Activated CD8-positive, alpha-beta T cell treated with anti-CD3 and anti-CD28 coated beads, Interleukin-2, amount 10 ng/mL, durations not matched to agents 7 days and 5 days (primary cell): ENCODE data around the gene EPSTI1. TPM values are rescaled to one million over a fixed set of nuclear protein-coding genes. Genes with fewer than 3 reads are reported as not detected.

Source experiments
- ATAC-seq: fragments of 150-1000 bp; cut with Tn5 transposase; one replicate; pipeline ENCODE4 v1.10.0; 2021; ENCODE audit warnings: moderate library complexity
- CTCF ChIA-PET: fragments of 350-600 bp; sonication (Branson Sonifier 250); formaldehyde crosslinking; loops from one replicate; lab custom pipeline; 2021; ENCODE audit warnings: antibody characterized with exemption; lab: Charles Lee
- POLR2A ChIA-PET: fragments of 350-600 bp; sonication (Branson Sonifier 250); formaldehyde crosslinking; loops from one replicate; lab custom pipeline; 2021; ENCODE audit warnings: antibody characterized with exemption; lab: Charles Lee
- DNase-seq: peaks from one replicate; pipeline ENCODE4 v3.0.0-alpha.2; 2020
- H3K27ac Mint-ChIP-seq: one replicate; pipeline ENCODE4 v1.8.0; 2021; ENCODE audit warnings: mild to moderate bottlenecking, mixed read lengths
- H3K27me3 Mint-ChIP-seq: one replicate; pipeline ENCODE4 v1.8.0; 2021; ENCODE audit warnings: low read depth, mixed read lengths
- H3K36me3 Mint-ChIP-seq: one replicate; pipeline ENCODE4 v1.8.0; 2021; ENCODE audit warnings: low read depth, mixed read lengths
- H3K4me1 Mint-ChIP-seq: one replicate; pipeline ENCODE4 v1.8.0; 2021; ENCODE audit warnings: low read depth, mixed read lengths
- H3K4me3 Mint-ChIP-seq: one replicate; pipeline ENCODE4 v1.8.0; 2021; ENCODE audit warnings: mild to moderate bottlenecking, mixed read lengths
- H3K9me3 Mint-ChIP-seq: one replicate; pipeline ENCODE4 v1.8.0; 2022; ENCODE audit warnings: mixed read lengths; ENCODE audit not compliant: insufficient read depth
- total RNA-seq, 2 experiments: library from RNA; stranded (reverse); gene quantifications; one replicate each; pipeline ENCODE4 v1.2.3, GENCODE V29; 2021

The EPSTI1 gene
- total RNA-seq, 2 experiments from 2014 or later = 59.0 to 68.1 TPM

GRCh38 chr13:42969565-42970172 lies 22.4 kb downstream of the EPSTI1 start:
- H3K4me1 Mint-ChIP-seq = peaks cover 20% of the 10 kb centered on the region
- peaks cover 51% of the 10 kb centered on the region for H3K36me3 Mint-ChIP-seq
- H3K9me3 Mint-ChIP-seq = no peaks in the 10 kb centered on the region
- ATAC-seq (peak; percentile 89), DNase-seq (peak; percentile 87)
- no peak overlapping the region for H3K4me3 Mint-ChIP-seq
- POLR2A ChIA-PET = no interaction called here
- no peaks in the 10 kb centered on the region for H3K27me3 Mint-ChIP-seq
- CTCF ChIA-PET = interaction anchor here (0.6 to 2.5 kb wide), 33 partner anchors 9 to 399 kb away, joined by 3 to 33 read pairs (median 4); partner anchors contain the start of genes DNAJC15 and EPSTI1
- H3K27ac Mint-ChIP-seq = peak overlapping the region; percentile 39

- POLR2A ChIA-PET = no interaction called here
- Mint-ChIP-seq H3K4me3 (no peak overlapping the region), H3K27me3 (no peaks in the 10 kb centered on the region), H3K36me3 (peaks cover 51% of the 10 kb centered on the region), H3K27ac (no peak overlapping the region), H3K4me1 (peaks cover 20% of the 10 kb centered on the region), H3K9me3 (no peaks in the 10 kb centered on the region)
- DNase-seq (no peak), ATAC-seq (no peak)
- CTCF ChIA-PET = interaction anchor here (0.7 to 2.5 kb wide), 14 partner anchors 8 to 378 kb away, joined by 3 to 33 read pairs (median 6); partner anchors contain the start of genes DNAJC15 and EPSTI1
Observed at GRCh38 chr13:42968906-42969305, 23.1 kb downstream of the EPSTI1 start.

GRCh38 chr13:42967660-42968059 lies 24.4 kb downstream of the EPSTI1 start:
- H3K4me3 Mint-ChIP-seq = no peak overlapping the region
- no peaks in the 10 kb centered on the region for H3K27me3 Mint-ChIP-seq
- DNase-seq (no peak), ATAC-seq (no peak)
- H3K36me3 Mint-ChIP-seq = peaks cover 58% of the 10 kb centered on the region
- peaks cover 20% of the 10 kb centered on the region for H3K4me1 Mint-ChIP-seq
- ChIA-PET POLR2A (no interaction called here), CTCF (interaction anchor here (1.2 kb wide), 1 partner anchor 837 kb away, joined by 3 read pairs; no protein-coding TSS in a partner anchor)
- H3K27ac Mint-ChIP-seq = no peak overlapping the region
- H3K9me3 Mint-ChIP-seq = no peaks in the 10 kb centered on the region

- no peaks in the 10 kb centered on the region for H3K27me3 Mint-ChIP-seq
- ATAC-seq = no peak
- H3K27ac Mint-ChIP-seq = no peak overlapping the region
- no peak overlapping the region for H3K4me3 Mint-ChIP-seq
- POLR2A ChIA-PET = no interaction called here
- DNase-seq = no peak
- H3K9me3 Mint-ChIP-seq = no peaks in the 10 kb centered on the region
- H3K4me1 Mint-ChIP-seq = peaks cover 6% of the 10 kb centered on the region
- H3K36me3 Mint-ChIP-seq = peaks cover 60% of the 10 kb centered on the region
- CTCF ChIA-PET = no interaction called here
Observed at GRCh38 chr13:42965281-42965680, 26.8 kb downstream of the EPSTI1 start.

GRCh38 chr13:42964761-42965161 lies 27.3 kb downstream of the EPSTI1 start:
- no peak for DNase-seq
- Mint-ChIP-seq H3K4me1 (peaks cover 4% of the 10 kb centered on the region), H3K27me3 (no peaks in the 10 kb centered on the region), H3K9me3 (no peaks in the 10 kb centered on the region), H3K4me3 (no peak overlapping the region), H3K36me3 (peaks cover 60% of the 10 kb centered on the region), H3K27ac (no peak overlapping the region)
- ChIA-PET CTCF (no interaction called here), POLR2A (no interaction called here)
- ATAC-seq = no peak

- H3K4me3 Mint-ChIP-seq = no peak overlapping the region
- H3K27ac Mint-ChIP-seq = no peak overlapping the region
- H3K27me3 Mint-ChIP-seq = no peaks in the 10 kb centered on the region
- H3K4me1 Mint-ChIP-seq = no peaks in the 10 kb centered on the region
- POLR2A ChIA-PET = no interaction called here
- CTCF ChIA-PET = interaction anchor here (2.2 kb wide), 1 partner anchor 12 kb away, joined by 5 read pairs; no protein-coding TSS in a partner anchor
- H3K36me3 Mint-ChIP-seq = peaks cover 66% of the 10 kb centered on the region
- no peaks in the 10 kb centered on the region for H3K9me3 Mint-ChIP-seq
- DNase-seq (no peak), ATAC-seq (no peak)
Observed at GRCh38 chr13:42959615-42960014, 32.4 kb downstream of the EPSTI1 start.

- no peak overlapping the region for H3K4me3 Mint-ChIP-seq
- ATAC-seq (no peak), DNase-seq (no peak)
- CTCF ChIA-PET = no interaction called here
- POLR2A ChIA-PET = no interaction called here
- no peaks in the 10 kb centered on the region for H3K4me1 Mint-ChIP-seq
- no peaks in the 10 kb centered on the region for H3K27me3 Mint-ChIP-seq
- H3K9me3 Mint-ChIP-seq = no peaks in the 10 kb centered on the region
- H3K36me3 Mint-ChIP-seq = peaks cover 69% of the 10 kb centered on the region
- H3K27ac Mint-ChIP-seq = no peak overlapping the region
Observed at GRCh38 chr13:42957881-42958280, 34.2 kb downstream of the EPSTI1 start.

- Mint-ChIP-seq H3K36me3 (peaks cover 80% of the 10 kb centered on the region), H3K9me3 (no peaks in the 10 kb centered on the region), H3K4me1 (no peaks in the 10 kb centered on the region), H3K27ac (no peak overlapping the region), H3K4me3 (no peak overlapping the region), H3K27me3 (no peaks in the 10 kb centered on the region)
- no peak for DNase-seq
- ChIA-PET POLR2A (no interaction called here), CTCF (no interaction called here)
- no peak for ATAC-seq
Observed at GRCh38 chr13:42950181-42950580, 41.9 kb downstream of the EPSTI1 start.

- H3K9me3 Mint-ChIP-seq = no peaks in the 10 kb centered on the region
- no peaks in the 10 kb centered on the region for H3K27me3 Mint-ChIP-seq
- H3K27ac Mint-ChIP-seq = no peak overlapping the region
- CTCF ChIA-PET = no interaction called here
- peaks cover 87% of the 10 kb centered on the region for H3K36me3 Mint-ChIP-seq
- DNase-seq = no peak
- POLR2A ChIA-PET = interaction anchor here (0.5 kb wide), 1 partner anchor 623 kb away, joined by 3 read pairs; no protein-coding TSS in a partner anchor
- ATAC-seq = no peak
- H3K4me1 Mint-ChIP-seq = no peaks in the 10 kb centered on the region
- H3K4me3 Mint-ChIP-seq = no peak overlapping the region
Observed at GRCh38 chr13:42947925-42948324, 44.1 kb downstream of the EPSTI1 start.

GRCh38 chr13:42946927-42947326 lies 45.1 kb downstream of the EPSTI1 start:
- Mint-ChIP-seq H3K27me3 (no peaks in the 10 kb centered on the region), H3K4me1 (no peaks in the 10 kb centered on the region), H3K9me3 (no peaks in the 10 kb centered on the region), H3K4me3 (no peak overlapping the region), H3K27ac (no peak overlapping the region), H3K36me3 (peaks cover 78% of the 10 kb centered on the region)
- CTCF ChIA-PET = no interaction called here
- ATAC-seq (no peak), DNase-seq (no peak)
- POLR2A ChIA-PET = no interaction called here

- no peak overlapping the region for H3K4me3 Mint-ChIP-seq
- H3K4me1 Mint-ChIP-seq = no peaks in the 10 kb centered on the region
- H3K9me3 Mint-ChIP-seq = no peaks in the 10 kb centered on the region
- CTCF ChIA-PET = no interaction called here
- no peak for DNase-seq
- POLR2A ChIA-PET = no interaction called here
- no peak overlapping the region for H3K27ac Mint-ChIP-seq
- H3K36me3 Mint-ChIP-seq = peaks cover 44% of the 10 kb centered on the region
- ATAC-seq = no peak
- H3K27me3 Mint-ChIP-seq = no peaks in the 10 kb centered on the region
Observed at GRCh38 chr13:42929886-42930535, 62.0 kb downstream of the EPSTI1 start.

- H3K9me3 Mint-ChIP-seq = no peaks in the 10 kb centered on the region
- no peaks in the 10 kb centered on the region for H3K4me1 Mint-ChIP-seq
- H3K36me3 Mint-ChIP-seq = peaks cover 56% of the 10 kb centered on the region
- CTCF ChIA-PET = no interaction called here
- POLR2A ChIA-PET = no interaction called here
- ATAC-seq (no peak), DNase-seq (no peak)
- no peak overlapping the region for H3K4me3 Mint-ChIP-seq
- no peaks in the 10 kb centered on the region for H3K27me3 Mint-ChIP-seq
- H3K27ac Mint-ChIP-seq = peak overlapping the region; percentile 56
Observed at GRCh38 chr13:42926555-42926954, 65.5 kb downstream of the EPSTI1 start.
